G401.6 (cell line): ENCODE results near the gene PLEKHH3.
"Not testable (repeated sequence)": the region's sequence is repeated elsewhere in the genome, so short reads cannot be mapped to it uniquely, and the experiment has no call there.

ENCODE experiments used
- FAIRE-seq: peaks from 2 replicates; lab custom pipeline; 2012; peaks lifted over from hg19 to GRCh38; lab: Jason Lieb, UNC

The PLEKHH3 gene

GRCh38 chr17:42629411-42630009 lies 47.3 kb downstream of the PLEKHH3 start:
- no peak for FAIRE-seq

GRCh38 chr17:42627032-42627764 lies 49.6 kb downstream of the PLEKHH3 start:
- not testable (repeated sequence) for FAIRE-seq

- no peak for FAIRE-seq
Observed at GRCh38 chr17:42623732-42624596, 52.8 kb downstream of the PLEKHH3 start.

GRCh38 chr17:42623271-42623670 lies 53.5 kb downstream of the PLEKHH3 start:
- FAIRE-seq, result no peak

GRCh38 chr17:42621987-42622386 lies 54.8 kb downstream of the PLEKHH3 start:
- FAIRE-seq, result not testable (repeated sequence)

GRCh38 chr17:42618442-42619150 lies 58.2 kb downstream of the PLEKHH3 start:
- FAIRE-seq, result no peak

GRCh38 chr17:42617956-42618431 lies 58.8 kb downstream of the PLEKHH3 start:
- no peak for FAIRE-seq
